ENCODE results near the gene SEMA3E. TPM values are rescaled to one million over a fixed set of nuclear protein-coding genes. Genes with fewer than 3 reads are reported as not detected.

The SEMA3E gene
- total RNA-seq, 1 experiment from 2014 or later, result 7.3 TPM

DNA sequence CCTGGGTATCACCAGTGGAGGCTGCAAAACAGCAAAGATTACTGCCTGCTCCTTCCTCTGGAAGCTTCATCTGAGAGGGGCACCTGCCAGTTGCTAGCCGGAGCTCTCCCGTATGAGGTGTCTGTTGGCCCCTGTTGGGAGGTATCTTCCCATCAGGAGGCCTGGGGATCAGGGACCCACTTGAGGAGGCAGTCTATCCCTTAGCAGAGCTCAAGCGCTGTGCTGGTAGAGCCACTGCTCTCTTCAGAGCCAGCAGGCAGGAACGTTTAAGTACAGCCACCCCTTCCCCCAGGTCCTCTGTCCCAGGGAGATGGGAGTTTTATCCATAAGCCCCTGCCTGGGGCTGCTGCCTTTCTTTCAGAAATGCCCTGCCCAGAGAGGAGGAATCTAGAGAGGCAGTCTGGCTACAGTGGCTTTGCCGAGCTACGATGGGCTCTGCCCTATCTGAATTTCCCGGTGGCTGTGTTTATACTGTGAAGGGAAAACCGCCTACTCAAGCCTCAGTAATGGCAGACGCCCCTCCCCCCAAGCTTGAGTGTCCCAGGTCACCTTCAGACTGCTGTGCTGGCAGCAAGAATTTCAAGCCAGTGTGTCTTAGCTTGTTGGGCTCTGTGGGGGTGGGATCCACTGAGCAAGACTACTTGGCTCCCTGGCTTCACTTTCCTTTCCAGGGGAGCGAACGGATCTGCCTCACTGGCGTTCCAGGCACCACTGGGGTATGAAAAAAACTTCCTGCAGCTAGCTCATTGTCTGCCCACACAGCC is 19.6 kb downstream of the SEMA3E start:
- TF ChIP-seq, protein P1, sequence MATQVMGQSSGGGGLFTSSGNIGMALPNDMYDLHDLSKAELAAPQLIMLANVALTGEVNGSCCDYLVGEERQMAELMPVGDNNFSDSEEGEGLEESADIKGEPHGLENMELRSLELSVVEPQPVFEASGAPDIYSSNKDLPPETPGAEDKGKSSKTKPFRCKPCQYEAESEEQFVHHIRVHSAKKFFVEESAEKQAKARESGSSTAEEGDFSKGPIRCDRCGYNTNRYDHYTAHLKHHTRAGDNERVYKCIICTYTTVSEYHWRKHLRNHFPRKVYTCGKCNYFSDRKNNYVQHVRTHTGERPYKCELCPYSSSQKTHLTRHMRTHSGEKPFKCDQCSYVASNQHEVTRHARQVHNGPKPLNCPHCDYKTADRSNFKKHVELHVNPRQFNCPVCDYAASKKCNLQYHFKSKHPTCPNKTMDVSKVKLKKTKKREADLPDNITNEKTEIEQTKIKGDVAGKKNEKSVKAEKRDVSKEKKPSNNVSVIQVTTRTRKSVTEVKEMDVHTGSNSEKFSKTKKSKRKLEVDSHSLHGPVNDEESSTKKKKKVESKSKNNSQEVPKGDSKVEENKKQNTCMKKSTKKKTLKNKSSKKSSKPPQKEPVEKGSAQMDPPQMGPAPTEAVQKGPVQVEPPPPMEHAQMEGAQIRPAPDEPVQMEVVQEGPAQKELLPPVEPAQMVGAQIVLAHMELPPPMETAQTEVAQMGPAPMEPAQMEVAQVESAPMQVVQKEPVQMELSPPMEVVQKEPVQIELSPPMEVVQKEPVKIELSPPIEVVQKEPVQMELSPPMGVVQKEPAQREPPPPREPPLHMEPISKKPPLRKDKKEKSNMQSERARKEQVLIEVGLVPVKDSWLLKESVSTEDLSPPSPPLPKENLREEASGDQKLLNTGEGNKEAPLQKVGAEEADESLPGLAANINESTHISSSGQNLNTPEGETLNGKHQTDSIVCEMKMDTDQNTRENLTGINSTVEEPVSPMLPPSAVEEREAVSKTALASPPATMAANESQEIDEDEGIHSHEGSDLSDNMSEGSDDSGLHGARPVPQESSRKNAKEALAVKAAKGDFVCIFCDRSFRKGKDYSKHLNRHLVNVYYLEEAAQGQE (IDR thresholded peaks at IDR 0.05; ENCODE audit: insufficient read depth in 1 of 2, low read depth in 2 of 2, low read length in 1 of 2), result no peak
- TF ChIP-seq, protein P2, sequence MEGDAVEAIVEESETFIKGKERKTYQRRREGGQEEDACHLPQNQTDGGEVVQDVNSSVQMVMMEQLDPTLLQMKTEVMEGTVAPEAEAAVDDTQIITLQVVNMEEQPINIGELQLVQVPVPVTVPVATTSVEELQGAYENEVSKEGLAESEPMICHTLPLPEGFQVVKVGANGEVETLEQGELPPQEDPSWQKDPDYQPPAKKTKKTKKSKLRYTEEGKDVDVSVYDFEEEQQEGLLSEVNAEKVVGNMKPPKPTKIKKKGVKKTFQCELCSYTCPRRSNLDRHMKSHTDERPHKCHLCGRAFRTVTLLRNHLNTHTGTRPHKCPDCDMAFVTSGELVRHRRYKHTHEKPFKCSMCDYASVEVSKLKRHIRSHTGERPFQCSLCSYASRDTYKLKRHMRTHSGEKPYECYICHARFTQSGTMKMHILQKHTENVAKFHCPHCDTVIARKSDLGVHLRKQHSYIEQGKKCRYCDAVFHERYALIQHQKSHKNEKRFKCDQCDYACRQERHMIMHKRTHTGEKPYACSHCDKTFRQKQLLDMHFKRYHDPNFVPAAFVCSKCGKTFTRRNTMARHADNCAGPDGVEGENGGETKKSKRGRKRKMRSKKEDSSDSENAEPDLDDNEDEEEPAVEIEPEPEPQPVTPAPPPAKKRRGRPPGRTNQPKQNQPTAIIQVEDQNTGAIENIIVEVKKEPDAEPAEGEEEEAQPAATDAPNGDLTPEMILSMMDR (IDR thresholded peaks at IDR 0.05), result no peak
- no peak for TF ChIP-seq TCF7L2 (IDR thresholded peaks at IDR 0.05; ENCODE audit: low read depth, low read length)
- TF ChIP-seq POLR2AphosphoS5 (IDR thresholded peaks at IDR 0.05; ENCODE audit: low read depth, low read length), result no peak
- no peak for TF ChIP-seq SIN3A (IDR thresholded peaks at IDR 0.05; ENCODE audit: borderline replicate concordance, insufficient read depth, low read depth, low read length)
- ChIA-PET CTCF (no interaction called here), POLR2A (no interaction called here)
- Histone ChIP-seq H3K27ac (ENCODE audit: low read length) (no peak overlapping the region), H3K36me3 (ENCODE audit: control insufficient read depth, insufficient read depth, low read length) (no peaks in the 10 kb centered on the region), H3K4me1 (ENCODE audit: control insufficient read depth, insufficient read depth, low read length) (no peaks in the 10 kb centered on the region), H3K4me3 (ENCODE audit: low read depth in 2 of 2, low read length in 2 of 2) (no peak overlapping the region), H3K9me3 (ENCODE audit: control insufficient read depth, insufficient read depth, low read depth, low read length) (no peaks in the 10 kb centered on the region), H3K27me3 (ENCODE audit: control insufficient read depth, insufficient read depth, low read length) (no peaks in the 10 kb centered on the region)
- ATAC-seq (no peak), DNase-seq (ENCODE audit: low read depth, low spot score) (no peak)
- intact Hi-C loops (cut with micrococcal nuclease; ENCODE audit: unreplicated experiment) (no loop called here), in situ Hi-C loops (cut with HindIII; ENCODE audit: low pct_unique_long_range_greater_than_20kb, low sequenced_read_pairs) (no loop called here)
- BruUV-seq (replicated peaks), result no TSS peak

DNA sequence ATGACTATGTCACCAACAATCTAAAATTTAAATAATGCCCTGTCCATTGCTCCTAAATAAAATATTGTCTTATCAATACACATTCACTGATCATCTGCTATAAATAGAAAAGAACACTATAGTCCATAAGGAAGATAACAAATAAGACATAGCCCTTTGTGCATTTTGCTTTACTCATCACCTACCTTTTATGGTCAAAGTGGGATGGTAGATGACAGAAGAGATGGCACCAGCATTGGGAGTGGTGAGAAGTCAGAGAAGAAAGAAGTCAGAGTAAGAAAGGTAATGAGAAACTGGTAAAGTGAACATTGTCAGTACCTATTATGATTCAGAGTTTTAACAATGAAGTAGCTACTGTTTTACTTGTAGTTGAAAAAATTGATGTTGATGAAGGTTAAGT is 31.1 kb downstream of the SEMA3E start:
- TF ChIP-seq, protein P2 (IDR thresholded peaks at IDR 0.05), result no peak
- TF ChIP-seq, protein P1 (IDR thresholded peaks at IDR 0.05; ENCODE audit: insufficient read depth in 1 of 2, low read depth in 2 of 2, low read length in 1 of 2), result no peak
- no peak for TF ChIP-seq SIN3A (IDR thresholded peaks at IDR 0.05; ENCODE audit: borderline replicate concordance, insufficient read depth, low read depth, low read length)
- TF ChIP-seq TCF7L2 (IDR thresholded peaks at IDR 0.05; ENCODE audit: low read depth, low read length), result no peak
- no peak for TF ChIP-seq POLR2AphosphoS5 (IDR thresholded peaks at IDR 0.05; ENCODE audit: low read depth, low read length)
- no peak for DNase-seq (ENCODE audit: low read depth, low spot score)
- in situ Hi-C loops (cut with HindIII; ENCODE audit: low pct_unique_long_range_greater_than_20kb, low sequenced_read_pairs) (no loop called here), intact Hi-C loops (cut with micrococcal nuclease; ENCODE audit: unreplicated experiment) (no loop called here)
- ChIA-PET CTCF (no interaction called here), POLR2A (no interaction called here)
- BruUV-seq (replicated peaks), result no TSS peak
- Histone ChIP-seq H3K27me3 (ENCODE audit: control insufficient read depth, insufficient read depth, low read length) (no peaks in the 10 kb centered on the region), H3K36me3 (ENCODE audit: control insufficient read depth, insufficient read depth, low read length) (no peaks in the 10 kb centered on the region; the same call in 1 of the 2 replicates), H3K27ac (ENCODE audit: low read length) (no peak overlapping the region), H3K9me3 (ENCODE audit: control insufficient read depth, insufficient read depth, low read depth, low read length) (no peaks in the 10 kb centered on the region), H3K4me1 (ENCODE audit: control insufficient read depth, insufficient read depth, low read length) (no peaks in the 10 kb centered on the region), H3K4me3 (ENCODE audit: low read depth in 2 of 2, low read length in 2 of 2) (no peak overlapping the region)
- ATAC-seq, result no peak

Data from Panc1 (cell line).